ENCODE measurements around the gene TOP3B. TPM values are rescaled to one million over a fixed set of nuclear protein-coding genes. Genes with fewer than 3 reads are reported as not detected.

TOP3B gene
- total RNA-seq, 1 donor from 2014 or later, result 63.3 TPM

DNA sequence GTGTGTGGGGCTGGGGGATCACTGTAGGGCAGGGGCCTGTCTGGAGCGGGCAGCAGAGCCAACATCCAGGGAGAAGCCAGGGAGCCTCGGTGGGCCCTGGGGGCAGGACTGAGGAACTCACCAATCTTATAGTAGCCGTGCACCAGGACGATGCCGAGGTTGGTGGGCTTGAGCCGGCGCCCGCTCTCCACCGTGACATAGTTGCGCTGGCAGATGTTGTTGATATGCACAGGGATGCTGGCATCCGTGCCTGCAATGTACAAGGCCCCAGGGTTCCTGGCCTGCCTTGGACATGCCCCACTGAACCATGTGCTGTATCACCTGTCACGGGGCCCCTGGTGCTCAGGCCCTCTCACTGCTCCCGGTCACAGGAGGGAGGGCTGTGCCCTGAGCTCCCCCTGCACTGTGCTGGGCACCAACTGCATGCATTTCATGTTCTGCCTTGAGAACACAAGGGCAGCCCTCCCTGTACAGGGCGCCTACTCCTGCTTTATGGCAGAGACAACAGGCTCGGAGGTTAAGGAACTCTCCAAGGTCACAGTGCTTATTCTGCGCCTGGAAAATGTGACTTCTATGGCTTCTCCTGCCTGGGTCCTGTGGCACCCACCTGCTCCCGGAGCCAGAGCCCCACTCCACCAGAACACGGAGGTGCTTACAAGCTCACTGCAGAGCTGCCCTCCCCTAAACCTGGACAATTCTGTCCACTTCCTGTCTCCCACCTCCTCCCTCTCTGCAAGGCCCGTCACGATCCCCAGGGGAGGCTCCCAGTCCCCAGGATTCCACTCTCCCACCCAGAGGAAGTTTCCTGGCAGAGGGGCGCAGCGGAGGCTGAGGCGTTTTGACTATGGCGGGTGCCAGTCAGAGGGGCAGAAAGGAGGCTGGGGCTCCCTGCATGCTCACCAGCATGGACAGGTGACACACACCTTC is 22.1 kb downstream of the TOP3B start:
- no peaks in the 10 kb centered on the region for H3K9me3 Mint-ChIP-seq
- peaks cover 17% of the 10 kb centered on the region for H3K36me3 Mint-ChIP-seq
- no peak for DNase-seq (ENCODE audit: low spot score in 2 of 2, unreplicated experiment in 2 of 2)

DNA sequence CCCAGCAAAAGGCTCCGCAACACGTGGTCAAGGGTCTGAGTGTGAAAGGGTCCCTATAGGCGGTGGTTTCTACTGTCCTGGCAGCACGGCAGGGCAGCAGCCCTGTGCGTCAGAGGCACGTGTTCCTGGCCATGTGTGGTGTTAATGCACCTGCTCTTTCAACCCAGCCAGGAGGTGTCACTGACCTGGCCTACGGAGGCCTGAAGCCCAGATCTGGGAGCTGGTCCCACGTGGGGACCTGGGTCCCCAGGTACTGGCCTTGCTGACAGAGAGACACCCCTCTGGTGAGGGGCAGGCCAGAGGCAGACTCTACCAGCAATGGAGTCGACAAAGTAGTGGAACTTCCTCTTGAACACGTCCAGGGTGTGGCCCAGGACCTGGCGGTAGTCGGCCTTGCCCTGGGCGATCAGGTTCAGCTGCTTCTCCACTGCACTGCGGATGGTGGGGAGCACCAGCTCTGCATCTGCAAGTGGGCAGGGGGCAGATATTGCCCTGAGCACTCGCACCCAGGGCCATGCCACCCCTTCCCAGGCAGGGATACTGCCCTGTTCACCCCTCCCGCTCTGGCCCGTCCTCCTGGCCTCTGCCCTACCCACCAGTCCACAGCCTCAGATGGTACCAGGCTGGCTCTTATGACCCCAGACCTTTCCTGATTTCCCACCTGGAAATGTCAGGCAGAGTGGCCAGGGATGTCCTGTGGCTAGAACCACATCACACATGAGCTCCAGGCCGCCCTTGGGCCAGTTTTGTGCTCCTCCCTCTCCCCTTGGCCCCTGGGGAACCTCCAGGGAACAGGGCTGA is 23.1 kb downstream of the TOP3B start:
- H3K9me3 Mint-ChIP-seq, result no peaks in the 10 kb centered on the region
- no peak overlapping the region for H3K27ac Mint-ChIP-seq
- no peaks in the 10 kb centered on the region for H3K4me1 Mint-ChIP-seq
- DNase-seq (ENCODE audit: low spot score in 2 of 2, unreplicated experiment in 2 of 2), result no peak
- TF ChIP-seq, protein P1, sequence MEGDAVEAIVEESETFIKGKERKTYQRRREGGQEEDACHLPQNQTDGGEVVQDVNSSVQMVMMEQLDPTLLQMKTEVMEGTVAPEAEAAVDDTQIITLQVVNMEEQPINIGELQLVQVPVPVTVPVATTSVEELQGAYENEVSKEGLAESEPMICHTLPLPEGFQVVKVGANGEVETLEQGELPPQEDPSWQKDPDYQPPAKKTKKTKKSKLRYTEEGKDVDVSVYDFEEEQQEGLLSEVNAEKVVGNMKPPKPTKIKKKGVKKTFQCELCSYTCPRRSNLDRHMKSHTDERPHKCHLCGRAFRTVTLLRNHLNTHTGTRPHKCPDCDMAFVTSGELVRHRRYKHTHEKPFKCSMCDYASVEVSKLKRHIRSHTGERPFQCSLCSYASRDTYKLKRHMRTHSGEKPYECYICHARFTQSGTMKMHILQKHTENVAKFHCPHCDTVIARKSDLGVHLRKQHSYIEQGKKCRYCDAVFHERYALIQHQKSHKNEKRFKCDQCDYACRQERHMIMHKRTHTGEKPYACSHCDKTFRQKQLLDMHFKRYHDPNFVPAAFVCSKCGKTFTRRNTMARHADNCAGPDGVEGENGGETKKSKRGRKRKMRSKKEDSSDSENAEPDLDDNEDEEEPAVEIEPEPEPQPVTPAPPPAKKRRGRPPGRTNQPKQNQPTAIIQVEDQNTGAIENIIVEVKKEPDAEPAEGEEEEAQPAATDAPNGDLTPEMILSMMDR (IDR thresholded peaks at IDR 0.05; ENCODE audit: unreplicated experiment), result no peak
- no peaks in the 10 kb centered on the region for H3K27me3 Mint-ChIP-seq (ENCODE audit: low read depth)
- H3K36me3 Mint-ChIP-seq, result peaks cover 11% of the 10 kb centered on the region
- no peak overlapping the region for H3K4me3 Mint-ChIP-seq

More for the DNA sequence above, 22.1 kb downstream of the TOP3B start:
- Mint-ChIP-seq H3K27me3 (ENCODE audit: low read depth) (no peaks in the 10 kb centered on the region), H3K4me3 (no peak overlapping the region), H3K27ac (no peak overlapping the region), H3K4me1 (no peaks in the 10 kb centered on the region)
- TF ChIP-seq, protein P1 (IDR thresholded peaks at IDR 0.05; ENCODE audit: unreplicated experiment), result no peak

DNA sequence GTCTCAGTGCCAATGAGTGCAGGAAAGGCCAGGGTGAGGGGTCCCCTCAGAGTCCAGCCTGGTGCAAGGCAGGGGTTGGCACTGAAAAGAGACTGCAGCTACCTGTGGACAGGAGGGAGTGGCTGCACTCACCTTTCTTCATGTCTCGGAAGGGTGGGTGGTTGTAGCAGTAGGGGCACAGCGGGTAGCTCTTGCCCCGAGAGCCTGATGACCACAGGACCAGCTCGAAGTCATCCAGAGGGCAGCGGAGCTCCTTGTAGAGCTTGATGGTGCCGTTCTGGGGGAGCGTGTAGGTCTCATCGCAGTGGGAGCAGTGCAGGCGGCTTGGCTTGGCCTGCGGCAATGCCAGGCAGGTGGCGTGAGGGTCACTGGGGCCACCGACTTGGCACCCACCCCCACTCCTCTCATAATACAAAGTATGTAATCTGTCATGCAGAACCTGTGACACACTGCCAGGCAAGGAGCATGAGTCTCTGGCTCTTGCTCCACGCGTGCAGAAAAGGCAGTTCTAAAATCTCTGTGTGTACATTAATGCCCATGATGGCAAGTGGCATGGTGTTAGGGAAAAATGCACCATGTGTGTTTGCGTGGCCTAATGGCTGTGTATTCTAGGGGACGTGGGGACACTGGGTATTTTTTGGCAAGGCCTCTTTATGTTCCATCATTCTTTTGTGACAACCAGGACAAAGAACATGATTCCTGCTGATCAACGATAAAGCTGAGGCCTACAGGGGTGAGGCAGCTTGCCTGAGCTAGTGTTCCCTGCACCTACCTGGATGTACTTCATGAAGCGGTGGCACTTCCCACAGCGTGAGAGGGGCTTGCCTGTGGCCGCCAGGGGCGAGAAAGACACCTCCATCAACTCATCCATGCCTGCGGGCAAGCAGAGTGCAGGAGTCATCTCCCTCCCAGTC is 24.0 kb downstream of the TOP3B start:
- H3K36me3 Mint-ChIP-seq, result peaks cover 11% of the 10 kb centered on the region
- no peak overlapping the region for H3K4me3 Mint-ChIP-seq
- DNase-seq (ENCODE audit: low spot score in 2 of 2, unreplicated experiment in 2 of 2), result no peak
- TF ChIP-seq, protein P1 (IDR thresholded peaks at IDR 0.05; ENCODE audit: unreplicated experiment), result no peak
- no peaks in the 10 kb centered on the region for H3K4me1 Mint-ChIP-seq
- H3K27ac Mint-ChIP-seq, result no peak overlapping the region
- no peaks in the 10 kb centered on the region for H3K9me3 Mint-ChIP-seq
- no peaks in the 10 kb centered on the region for H3K27me3 Mint-ChIP-seq (ENCODE audit: low read depth)

DNA sequence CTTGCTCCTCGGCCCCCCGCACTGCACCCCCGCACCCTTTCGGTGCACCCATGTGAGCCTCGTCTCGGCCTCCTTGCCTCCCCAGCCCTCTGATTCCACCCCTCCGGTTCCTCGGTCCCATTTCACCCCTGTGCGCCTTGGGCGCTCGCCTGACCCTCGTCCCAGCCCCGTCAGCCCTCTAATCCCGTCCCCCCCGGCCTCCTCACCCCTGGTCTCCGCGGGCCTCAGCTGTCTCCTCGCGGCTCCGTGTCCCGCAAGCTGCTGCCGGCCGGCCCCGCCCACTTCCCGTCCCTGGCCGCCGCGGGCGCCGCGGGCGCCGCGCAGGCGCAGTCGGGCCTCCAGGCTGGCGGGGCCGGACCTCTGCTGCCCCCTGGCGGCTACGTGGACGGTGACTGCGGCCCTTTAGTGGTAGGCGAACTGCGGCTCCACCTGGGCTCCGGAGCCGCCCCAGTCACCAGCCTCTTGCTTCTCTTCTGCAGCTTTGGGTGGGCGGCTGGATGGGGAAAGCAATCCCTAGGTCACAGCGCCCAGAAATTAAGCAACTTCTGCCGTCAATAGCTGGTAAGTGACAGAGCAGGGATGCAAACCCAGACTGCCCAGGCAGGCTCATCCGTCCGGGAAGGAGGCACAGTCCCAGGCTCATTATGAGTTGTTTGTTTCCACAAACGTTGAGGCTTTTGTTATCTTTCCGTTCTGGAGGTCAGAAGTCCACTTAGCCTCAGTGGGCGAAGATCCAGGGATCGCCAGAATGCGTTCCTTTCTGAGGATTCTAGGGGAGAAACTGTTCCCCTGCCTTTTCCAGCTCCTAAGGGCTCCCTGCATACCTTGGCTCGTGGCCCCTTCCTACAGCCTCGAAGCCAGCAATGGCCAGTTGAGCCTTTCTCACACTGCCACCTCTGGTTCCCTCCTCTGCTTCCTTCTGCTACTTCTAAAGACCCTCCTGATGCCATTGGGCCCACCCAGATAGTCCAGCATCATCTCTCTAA is 29.7 kb downstream of the TOP3B start, which contains the start of gene PPM1F:
Gene PPM1F (minus strand): TSS at position 263 of the 986 bp plus-strand sequence. CDS start 6,800 bp downstream, outside the sequence.
- Mint-ChIP-seq H3K9me3 (no peaks in the 10 kb centered on the region), H3K4me3 (peak within 1 kb of the TSS; percentile 83), H3K4me1 (peaks cover 18% of the 10 kb centered on the region), H3K27ac (peak within 1 kb of the TSS; percentile 56), H3K27me3 (ENCODE audit: low read depth) (no peaks in the 10 kb centered on the region), H3K36me3 (no peaks in the 10 kb centered on the region)
- TF ChIP-seq, protein P1 (IDR thresholded peaks at IDR 0.05; ENCODE audit: unreplicated experiment), result peak; percentile 73
- DNase-seq (ENCODE audit: low spot score in 2 of 2, unreplicated experiment in 2 of 2), result peak; percentile 93 to 98
